ENCODE measurements around the gene PLEKHA7. TPM values are rescaled to one million over a fixed set of nuclear protein-coding genes. Genes with fewer than 3 reads are reported as not detected.
"Not testable (repeated sequence)": the region's sequence is repeated elsewhere in the genome, so short reads cannot be mapped to it uniquely, and the experiment has no call there.

PLEKHA7 gene
- total and polyA plus RNA-seq, 2 donors from 2014 or later: 24.4 to 65.7 TPM

- no peak overlapping the region for H3K9ac ChIP-seq (ENCODE audit: low read length in 3 of 3)
- intact Hi-C loops (cut with DNase I): no loop called here
- no peak overlapping the region for H3K27ac ChIP-seq (ENCODE audit: low read depth in 2 of 2, low read length in 2 of 2)
- FAIRE-seq: no peak
- DNase-seq: no peak
- H3K36me3 ChIP-seq (ENCODE audit: control insufficient read depth in 2 of 3, insufficient read depth in 3 of 3, low read length in 3 of 3): no peaks in the 10 kb centered on the region
- H3K4me1 ChIP-seq (ENCODE audit: control insufficient read depth in 2 of 3, insufficient read depth in 2 of 3, low read depth in 1 of 3, low read length in 3 of 3): no peaks in the 10 kb centered on the region
- H3K27me3 ChIP-seq (ENCODE audit: control insufficient read depth, insufficient read depth, low read length): no peaks in the 10 kb centered on the region
- no peaks in the 10 kb centered on the region for H3K9me3 ChIP-seq (ENCODE audit: control insufficient read depth in 2 of 3, insufficient read depth in 1 of 3, low read length in 3 of 3)
- no peak overlapping the region for H3K4me3 ChIP-seq (ENCODE audit: low read length in 3 of 3)
- no peak for TF ChIP-seq CTCF (IDR thresholded peaks at IDR 0.05; ENCODE audit: borderline replicate concordance, extremely low read depth, insufficient read depth)
Observed at GRCh38 chr11:17046690-17047089, 32.5 kb upstream of the PLEKHA7 start.

- FAIRE-seq (no peak), DNase-seq (no peak)
- H3K4me3 ChIP-seq (ENCODE audit: low read length in 3 of 3): no peak overlapping the region
- H3K4me1 ChIP-seq (ENCODE audit: control insufficient read depth in 2 of 3, insufficient read depth in 2 of 3, low read depth in 1 of 3, low read length in 3 of 3): no peaks in the 10 kb centered on the region
- H3K36me3 ChIP-seq (ENCODE audit: control insufficient read depth in 2 of 3, insufficient read depth in 3 of 3, low read length in 3 of 3): no peaks in the 10 kb centered on the region
- no peaks in the 10 kb centered on the region for H3K27me3 ChIP-seq (ENCODE audit: control insufficient read depth, insufficient read depth, low read length)
- no peak overlapping the region for H3K27ac ChIP-seq (ENCODE audit: low read depth in 2 of 2, low read length in 2 of 2)
- peak; percentile 10 for TF ChIP-seq CTCF (IDR thresholded peaks at IDR 0.05; ENCODE audit: borderline replicate concordance, extremely low read depth, insufficient read depth)
- H3K9ac ChIP-seq (ENCODE audit: low read length in 3 of 3): no peak overlapping the region
- no peaks in the 10 kb centered on the region for H3K9me3 ChIP-seq (ENCODE audit: control insufficient read depth in 2 of 3, insufficient read depth in 1 of 3, low read length in 3 of 3)
- intact Hi-C loops (cut with DNase I): no loop called here
Observed at GRCh38 chr11:17036666-17037658, 22.7 kb upstream of the PLEKHA7 start.

DNA sequence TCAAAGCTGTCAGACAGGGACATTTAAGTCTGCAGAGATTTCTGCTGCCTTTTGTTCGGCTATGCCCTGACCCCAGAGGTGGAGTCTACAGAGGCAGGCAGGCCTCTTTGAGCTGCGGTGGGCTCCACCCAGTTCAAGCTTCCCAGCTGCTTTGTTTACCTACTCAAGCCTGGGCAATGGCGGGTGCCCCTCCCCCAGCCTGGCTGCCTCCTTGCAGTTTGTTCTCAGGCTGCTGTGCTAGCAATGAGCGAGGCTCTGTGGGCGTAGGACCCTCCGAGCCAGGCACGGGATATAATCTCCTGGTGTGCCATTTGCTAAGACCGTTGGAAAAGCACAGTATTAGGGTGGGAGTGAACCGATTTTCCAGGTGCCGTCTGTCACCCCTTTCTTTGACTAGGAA lies 19.8 kb upstream of the PLEKHA7 start:
- intact Hi-C loops (cut with DNase I); H3K9me3 ChIP-seq (ENCODE audit: control insufficient read depth in 2 of 3, insufficient read depth in 1 of 3, low read length in 3 of 3); FAIRE-seq; H3K36me3 ChIP-seq (ENCODE audit: control insufficient read depth in 2 of 3, insufficient read depth in 3 of 3, low read length in 3 of 3); DNase-seq; H3K4me3 ChIP-seq (ENCODE audit: low read length in 3 of 3); H3K27ac ChIP-seq (ENCODE audit: low read depth in 2 of 2, low read length in 2 of 2); H3K9ac ChIP-seq (ENCODE audit: low read length in 3 of 3); H3K27me3 ChIP-seq (ENCODE audit: control insufficient read depth, insufficient read depth, low read length); H3K4me1 ChIP-seq (ENCODE audit: control insufficient read depth in 2 of 3, insufficient read depth in 2 of 3, low read depth in 1 of 3, low read length in 3 of 3): not testable (repeated sequence)

- Histone ChIP-seq H3K9me3 (ENCODE audit: control insufficient read depth in 2 of 3, insufficient read depth in 1 of 3, low read length in 3 of 3) (no peaks in the 10 kb centered on the region), H3K27ac (ENCODE audit: low read depth in 2 of 2, low read length in 2 of 2) (no peak overlapping the region), H3K4me1 (ENCODE audit: control insufficient read depth in 2 of 3, insufficient read depth in 2 of 3, low read depth in 1 of 3, low read length in 3 of 3) (no peaks in the 10 kb centered on the region), H3K27me3 (ENCODE audit: control insufficient read depth, insufficient read depth, low read length) (no peaks in the 10 kb centered on the region), H3K4me3 (ENCODE audit: low read length in 3 of 3) (no peak overlapping the region), H3K9ac (ENCODE audit: low read length in 3 of 3) (no peak overlapping the region), H3K36me3 (ENCODE audit: control insufficient read depth in 2 of 3, insufficient read depth in 3 of 3, low read length in 3 of 3) (peaks cover 0 to 3% (median 0%) of the 10 kb centered on the region in 3 donors)
- intact Hi-C loops (cut with DNase I): no loop called here
- DNase-seq: no peak
- TF ChIP-seq CTCF (IDR thresholded peaks at IDR 0.05; ENCODE audit: borderline replicate concordance, extremely low read depth, insufficient read depth): no peak
- no peak for FAIRE-seq
Observed at GRCh38 chr11:17026487-17027082, 12.4 kb upstream of the PLEKHA7 start.
